Endothelial cell of umbilical vein (primary cell): ENCODE results near the gene VWA7. TPM values are rescaled to one million over a fixed set of nuclear protein-coding genes. Genes with fewer than 3 reads are reported as not detected.
"Not testable (repeated sequence)": the region's sequence is repeated elsewhere in the genome, so short reads cannot be mapped to it uniquely, and the experiment has no call there.

ENCODE experiments used
- BruUV-seq: library from RNA; stranded (reverse); fragments of 400-500 nt; replicated peaks from 2 replicates; lab custom pipeline; 2021; lab: Mats Ljungman, UMichigan
- CTCF ChIA-PET: fragments of 300-600, 350-600 bp; sonication (Branson Sonifier 250); formaldehyde crosslinking; loops from one replicate; lab custom pipeline; 2021; ENCODE audit warnings: antibody characterized with exemption, inconsistent platforms; lab: Charles Lee
- POLR2A ChIA-PET: fragments of 300-600, 350-600 bp; sonication (Branson Sonifier 250); formaldehyde crosslinking; loops from one replicate; lab custom pipeline; 2021; ENCODE audit warnings: antibody characterized with exemption, inconsistent platforms; lab: Charles Lee
- DNase-seq: peaks from one replicate; pipeline ENCODE4 v3.0.0-alpha.2; 2011; ENCODE audit warnings: low read depth, low spot score
- FAIRE-seq: peaks from 2 replicates; lab custom pipeline; 2011; peaks lifted over from hg19 to GRCh38; lab: Jason Lieb, UNC
- H2AFZ ChIP-seq: 2 replicates; pipeline ENCODE4 v1.6.0; 2012; ENCODE audit warnings: low read depth, low read length, control low read depth, inconsistent platforms
- H3K27ac ChIP-seq: 2 replicates; pipeline ENCODE4 v1.5.1; 2011; ENCODE audit warnings: low read depth, mild to moderate bottlenecking, control low read depth, low read length, moderate library complexity; ENCODE audit not compliant: insufficient read depth
- H3K27me3 ChIP-seq, 2 experiments: 2 replicates each; pipeline versions ENCODE4 v1.6.0 to v1.6.1; 2011; ENCODE audit warnings: low read length in 2 of 2, mixed read lengths in 1 of 2; ENCODE audit not compliant: control insufficient read depth in 2 of 2, insufficient read depth in 2 of 2
- H3K36me3 ChIP-seq, 2 experiments: 2 replicates in 1 of 2; 3 replicates in 1 of 2; pipeline ENCODE4 v1.5.1; 2011; ENCODE audit warnings: low read length in 2 of 2, mild to moderate bottlenecking in 1 of 2, moderate library complexity in 1 of 2; ENCODE audit not compliant: control insufficient read depth in 2 of 2, insufficient read depth in 2 of 2; ENCODE audit errors: extremely low read depth in 1 of 2
- H3K4me1 ChIP-seq: 3 replicates; pipeline ENCODE4 v1.5.1; 2011; ENCODE audit warnings: mild to moderate bottlenecking, low read length; ENCODE audit not compliant: control insufficient read depth, insufficient read depth; ENCODE audit errors: extremely low read depth
- H3K4me2 ChIP-seq: 2 replicates; pipeline ENCODE4 v1.6.1; 2011; ENCODE audit warnings: low read length, control low read depth, mixed read lengths; ENCODE audit not compliant: insufficient read depth
- H3K4me3 ChIP-seq, 3 experiments: fragments of 200-600 bp in 1 of 3; sonication (generic), shearing (Covaris generic) in 1 of 3; replicated peaks in 1 of 3; 2 replicates each; pipeline ENCODE4 v1.5.1; 2011 to 2016; ENCODE audit warnings: control low read depth in 3 of 3, low read length in 3 of 3, mild to moderate bottlenecking in 2 of 3, inconsistent platforms in 1 of 3, low read depth in 1 of 3, moderate library complexity in 1 of 3; ENCODE audit not compliant: insufficient read depth in 1 of 3
- H3K79me2 ChIP-seq: 2 replicates; pipeline ENCODE4 v1.6.0; 2012; ENCODE audit warnings: low read length, inconsistent platforms; ENCODE audit not compliant: control insufficient read depth, insufficient read depth
- H3K9ac ChIP-seq: replicated peaks from 2 replicates; pipeline ENCODE3; 2011; ENCODE audit warnings: low read length, control low read depth; ENCODE audit not compliant: insufficient read depth; ENCODE audit errors: extremely low read depth
- H3K9me1 ChIP-seq: replicated peaks from 3 replicates; pipeline ENCODE4 v1.6.0; 2011; ENCODE audit warnings: mild to moderate bottlenecking, low read length; ENCODE audit not compliant: control insufficient read depth, insufficient read depth; ENCODE audit errors: extremely low read depth
- H3K9me3 ChIP-seq: replicated peaks from 2 replicates; pipeline ENCODE4 v1.5.1; 2012; ENCODE audit warnings: low read length, inconsistent platforms; ENCODE audit not compliant: control insufficient read depth, insufficient read depth
- H4K20me1 ChIP-seq: replicated peaks from 2 replicates; pipeline ENCODE3; 2011; ENCODE audit warnings: mild to moderate bottlenecking, low read length; ENCODE audit not compliant: control insufficient read depth, insufficient read depth; ENCODE audit errors: extremely low read depth
- EZH2 ChIP-seq: IDR thresholded peaks from 2 replicates; pipeline ENCODE4 v1.6.1; 2012; ENCODE audit warnings: borderline replicate concordance, low read depth, mild to moderate bottlenecking, moderate library complexity, low read length, inconsistent platforms; ENCODE audit not compliant: severe bottlenecking
- POLR2A ChIP-seq: IDR thresholded peaks from 2 replicates; pipeline ENCODE4 v1.6.1; 2012; ENCODE audit warnings: low read depth, mild to moderate bottlenecking, control low read depth, low read length
- POLR2AphosphoS5 ChIP-seq: IDR thresholded peaks from 2 replicates; pipeline ENCODE4 v1.6.1; 2012; ENCODE audit warnings: low read depth, mild to moderate bottlenecking, control low read depth, low read length, moderate library complexity; ENCODE audit not compliant: insufficient read depth
- dilution Hi-C: fragments of 300-500 bp; cut with MboI; formaldehyde crosslinking; loops from one replicate; pipeline ENCODE4 v1.15.0; 2019; ENCODE audit warnings: low sequenced_read_pairs; ENCODE audit not compliant: extremely low pct_ligation_motif_present
- intact Hi-C: fragments of 100-400 bp; cut with micrococcal nuclease; formaldehyde crosslinking; loops from one replicate; pipeline ENCODE4 v1.10.0; 2022
- polyA plus RNA-seq, 4 experiments: library from polyadenylated mRNA; depleted of rRNA in 3 of 4; stranded (reverse) in 3 of 4; unstranded in 1 of 4; fragments of >200 nt; gene quantifications; 2 replicates each; pipeline versions ENCODE4 v1.2.1 to v1.2.3, GENCODE V29; 2011 to 2012; ENCODE audit warnings: missing spikeins in 1 of 4
- total RNA-seq: library from RNA; stranded (reverse); gene quantifications from 2 replicates; pipeline ENCODE4 v1.2.3, GENCODE V29; 2021

VWA7 gene
- total and polyA plus RNA-seq, 2 donors (not counting 3 experiments of a cell fraction or from before 2014, with no cell fraction given) = 0.11 to 0.51 TPM

GRCh38 chr6:31823592-31824196, 46.6 kb upstream of the VWA7 start:
- FAIRE-seq, H3K27me3 ChIP-seq, H3K27ac ChIP-seq, intact Hi-C loops, H3K79me2 ChIP-seq, H3K9me3 ChIP-seq, H3K4me2 ChIP-seq, H4K20me1 ChIP-seq, H3K4me3 ChIP-seq, H2AFZ ChIP-seq, BruUV-seq, H3K9me1 ChIP-seq, dilution Hi-C loops, H3K36me3 ChIP-seq, DNase-seq, H3K9ac ChIP-seq: not testable (repeated sequence)
- ChIA-PET POLR2A (interaction anchor here (1.3 kb wide), 1 partner anchor 17 kb away, joined by 7 read pairs; the partner anchor contains the start of gene LSM2), CTCF (interaction anchor here (1.0 to 2.6 kb wide), 3 partner anchors 17 to 33 kb away, joined by 3 to 10 read pairs (median 4); partner anchors contain the start of genes LSM2 and VARS1)
- H3K4me1 ChIP-seq = peaks cover 18% of the 10 kb centered on the region

- Histone ChIP-seq H3K9ac (peak overlapping the region; percentile 76), H3K4me2 (peak overlapping the region; percentile 72), H3K36me3 (no peaks in the 10 kb centered on the region), H4K20me1 (no peaks in the 10 kb centered on the region), H3K4me3 (peak overlapping the region; percentile 24 to 73 (median 44)), H3K9me3 (no peaks in the 10 kb centered on the region), H3K27me3 (no peaks in the 10 kb centered on the region), H2AFZ (peak overlapping the region; percentile 50), H3K27ac (peak overlapping the region; percentile 79), H3K9me1 (no peaks in the 10 kb centered on the region), H3K79me2 (peaks cover 14% of the 10 kb centered on the region), H3K4me1 (peaks cover 30% of the 10 kb centered on the region)
- ChIA-PET POLR2A (interaction anchor here (0.7 to 1.3 kb wide), 3 partner anchors 15 to 162 kb away, joined by 3 to 7 read pairs (median 3); partner anchors contain the start of genes C6orf47, CLIC1 and LSM2), CTCF (interaction anchor here (0.6 to 2.6 kb wide), 11 partner anchors 8 to 160 kb away, joined by 3 to 10 read pairs (median 3); partner anchors contain the start of genes LSM2 and VARS1)
- peak; percentile 59 for TF ChIP-seq POLR2AphosphoS5
- peak; percentile 64 for TF ChIP-seq POLR2A
- TF ChIP-seq EZH2 = no peak
- TSS peak; percentile 86 for BruUV-seq
- DNase-seq = peak; percentile 77
- intact Hi-C loops (no loop called here), dilution Hi-C loops (no loop called here)
- FAIRE-seq = peak; percentile 90
Observed at GRCh38 chr6:31822036-31822821, 45.1 kb upstream of the VWA7 start.
